OCI-LY1 (cell line): ENCODE measurements around the gene SLIT3.

Experiments used
- H2AFZ ChIP-seq: fragments of 200-600 bp; sonication (generic), shearing (Covaris generic); 2 replicates; pipeline ENCODE4 v1.6.0; 2014; ENCODE audit warnings: antibody characterized with exemption, mild to moderate bottlenecking, low read length
- H3F3A ChIP-seq: fragments of 200-600 bp; sonication (generic), shearing (Covaris generic); 2 replicates; pipeline ENCODE4 v1.6.0; 2014; ENCODE audit warnings: mild to moderate bottlenecking, antibody characterized with exemption, low read length, moderate library complexity; ENCODE audit not compliant: insufficient read depth
- H3K27ac ChIP-seq: fragments of 200-600 bp; sonication (generic); 2 replicates; pipeline ENCODE4 v1.5.1; 2014; ENCODE audit warnings: low read length, mixed run types, mild to moderate bottlenecking, low read depth; ENCODE audit not compliant: poor library complexity, severe bottlenecking
- H3K27me3 ChIP-seq: fragments of 200-600 bp; sonication (generic); 2 replicates; pipeline ENCODE4 v1.6.0; 2014; ENCODE audit warnings: antibody characterized with exemption, mild to moderate bottlenecking, low read length, moderate library complexity; ENCODE audit not compliant: insufficient read depth
- H3K36me3 ChIP-seq: fragments of 200-600 bp; sonication (generic); 2 replicates; pipeline ENCODE4 v1.6.1; 2014; ENCODE audit warnings: mild to moderate bottlenecking, antibody characterized with exemption, low read length, moderate library complexity, mixed read lengths; ENCODE audit not compliant: insufficient read depth
- H3K4me1 ChIP-seq: fragments of 200-600 bp; sonication (generic); 2 replicates; pipeline ENCODE4 v1.5.1; 2014; ENCODE audit warnings: mild to moderate bottlenecking, low read length, moderate library complexity; ENCODE audit not compliant: insufficient read depth, severe bottlenecking
- H3K4me2 ChIP-seq: fragments of 200-600 bp; sonication (generic), shearing (Covaris generic); 2 replicates; pipeline ENCODE4 v1.6.1; 2014; ENCODE audit warnings: low read length
- H3K4me3 ChIP-seq: fragments of 200-600 bp; sonication (generic); 2 replicates; pipeline ENCODE4 v1.5.1; 2014; ENCODE audit warnings: low read length, low read depth, mild to moderate bottlenecking, mixed read lengths; ENCODE audit not compliant: poor library complexity, severe bottlenecking
- H3K79me2 ChIP-seq: fragments of 200-600 bp; shearing (Covaris generic); 2 replicates; pipeline ENCODE4 v1.6.1; 2016; ENCODE audit warnings: mixed run types, low read length, mixed read lengths; ENCODE audit not compliant: insufficient read depth
- H3K9ac ChIP-seq: fragments of 200-600 bp; sonication (generic), shearing (Covaris generic); 2 replicates; pipeline ENCODE4 v1.6.1; 2014; ENCODE audit warnings: mild to moderate bottlenecking, low read length, mixed read lengths
- H3K9me2 ChIP-seq: fragments of 200-600 bp; sonication (generic), shearing (Covaris generic); 2 replicates; pipeline ENCODE4 v1.6.1; 2014; ENCODE audit warnings: low read depth, mild to moderate bottlenecking, low read length, mixed read lengths
- H3K9me3 ChIP-seq: fragments of 200-600 bp; shearing (Covaris generic); 2 replicates; pipeline ENCODE4 v1.6.1; 2014; ENCODE audit warnings: low read length, mixed read lengths
- H4K20me1 ChIP-seq: fragments of 200-600 bp; sonication (generic), shearing (Covaris generic); 2 replicates; pipeline ENCODE4 v1.6.0; 2016; ENCODE audit warnings: mild to moderate bottlenecking, low read length; ENCODE audit not compliant: insufficient read depth
- CTCF ChIP-seq: fragments of 200-600 bp; sonication (generic), shearing (Covaris generic); IDR thresholded peaks from 2 replicates; pipeline ENCODE4 v1.5.1; 2017; ENCODE audit warnings: mild to moderate bottlenecking, antibody characterized with exemption, low read length, moderate library complexity, mixed read lengths
- EZH2 ChIP-seq: fragments of 200-600 bp; sonication (generic), shearing (Covaris generic); IDR thresholded peaks from 2 replicates; pipeline ENCODE4 v1.8.0; 2017; ENCODE audit warnings: borderline replicate concordance, mixed run types, mild to moderate bottlenecking, antibody characterized with exemption, low read length, moderate library complexity, mixed read lengths

SLIT3 gene

DNA sequence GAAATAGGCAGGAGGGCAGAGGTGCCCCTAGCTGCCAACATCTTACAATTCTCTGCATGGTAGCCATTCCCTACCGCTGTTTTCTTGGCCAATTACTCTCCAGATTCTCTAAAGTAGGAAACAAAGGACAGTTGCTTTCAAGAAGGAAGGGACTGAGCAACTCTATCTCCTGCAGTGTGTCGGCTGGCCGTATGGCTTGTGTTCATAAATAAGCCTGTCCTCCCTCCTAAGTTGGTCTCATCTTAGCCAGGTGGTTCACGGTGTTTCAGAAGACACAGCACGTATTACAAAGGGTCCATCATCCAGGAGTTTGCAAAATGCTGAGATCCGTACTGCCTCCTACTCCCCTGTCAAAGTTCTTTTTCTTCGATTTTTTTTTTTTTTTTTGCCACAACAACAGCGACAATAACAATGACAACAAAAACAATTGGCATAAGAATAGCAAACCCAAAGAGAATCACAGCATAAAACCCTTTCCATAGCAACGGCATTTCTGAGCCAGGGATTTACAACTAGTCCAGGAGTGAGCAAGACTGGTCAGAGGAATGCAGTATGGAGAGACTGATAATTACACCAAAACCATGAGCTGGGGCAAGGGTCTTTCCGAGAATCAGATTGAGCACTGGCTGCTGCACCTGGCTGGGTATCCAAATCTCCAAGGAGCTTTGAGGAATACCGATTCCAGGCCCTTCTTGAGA lies 212.8 kb downstream of the SLIT3 start:
- Histone ChIP-seq H3F3A (no peaks in the 10 kb centered on the region), H3K27ac (no peak overlapping the region), H2AFZ (no peak overlapping the region), H3K9me2 (no peaks in the 10 kb centered on the region), H3K4me1 (no peaks in the 10 kb centered on the region), H3K27me3 (no peaks in the 10 kb centered on the region; the same call in 1 of the 2 replicates), H3K9ac (no peak overlapping the region), H3K9me3 (no peaks in the 10 kb centered on the region), H3K36me3 (no peaks in the 10 kb centered on the region), H3K4me2 (no peak overlapping the region), H3K4me3 (no peak overlapping the region), H4K20me1 (no peaks in the 10 kb centered on the region), H3K79me2 (no peaks in the 10 kb centered on the region)
- TF ChIP-seq EZH2 (no peak), CTCF (no peak)

- H3K4me1 ChIP-seq, result no peaks in the 10 kb centered on the region
- no peaks in the 10 kb centered on the region for H4K20me1 ChIP-seq
- no peaks in the 10 kb centered on the region for H3K9me2 ChIP-seq
- H3K9me3 ChIP-seq, result no peaks in the 10 kb centered on the region
- no peak overlapping the region for H3K4me3 ChIP-seq
- no peaks in the 10 kb centered on the region for H3K36me3 ChIP-seq
- no peak overlapping the region for H3K4me2 ChIP-seq
- no peak for TF ChIP-seq EZH2
- no peak for TF ChIP-seq CTCF
- no peaks in the 10 kb centered on the region for H3K79me2 ChIP-seq
- H3K27me3 ChIP-seq, result no peaks in the 10 kb centered on the region; the same call in 1 of the 2 replicates
- H3K27ac ChIP-seq, result no peak overlapping the region
- H2AFZ ChIP-seq, result no peak overlapping the region
- no peaks in the 10 kb centered on the region for H3F3A ChIP-seq
- H3K9ac ChIP-seq, result no peak overlapping the region
Measured at GRCh38 chr5:169085636-169086035, 215.3 kb downstream of the SLIT3 start.

DNA sequence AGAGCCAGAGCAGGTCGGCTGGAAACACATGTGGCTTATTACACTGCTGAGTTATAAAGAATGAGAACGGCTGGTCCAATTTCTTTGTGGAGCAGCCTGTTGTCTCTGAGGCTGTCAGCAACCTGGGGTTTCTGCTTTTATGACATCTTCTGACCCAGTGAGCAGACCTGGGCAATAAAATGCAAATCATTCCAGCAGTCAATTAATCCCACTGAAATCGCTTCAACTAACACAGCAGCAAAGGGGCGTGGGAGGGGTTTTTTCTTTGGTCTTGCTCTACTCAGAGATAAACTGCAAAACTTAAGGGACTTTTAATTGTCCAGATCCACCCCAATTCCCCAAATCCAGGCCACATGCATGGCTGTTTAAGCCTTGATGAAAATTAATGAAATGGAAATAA lies 215.7 kb downstream of the SLIT3 start:
- Histone ChIP-seq H3F3A (no peaks in the 10 kb centered on the region), H2AFZ (no peak overlapping the region), H3K9me2 (no peaks in the 10 kb centered on the region), H3K27ac (no peak overlapping the region), H3K79me2 (no peaks in the 10 kb centered on the region), H3K27me3 (no peaks in the 10 kb centered on the region; the same call in 1 of the 2 replicates), H3K9ac (no peak overlapping the region), H3K4me2 (no peak overlapping the region), H3K9me3 (no peaks in the 10 kb centered on the region), H3K4me3 (no peak overlapping the region), H3K4me1 (no peaks in the 10 kb centered on the region), H3K36me3 (no peaks in the 10 kb centered on the region), H4K20me1 (no peaks in the 10 kb centered on the region)
- TF ChIP-seq CTCF, result no peak
- TF ChIP-seq EZH2, result no peak
